Measurements from ENCODE around the gene CCDC60. TPM values are rescaled to one million over a fixed set of nuclear protein-coding genes. Genes with fewer than 3 reads are reported as not detected.
"Not testable (repeated sequence)": the region's sequence is repeated elsewhere in the genome, so short reads cannot be mapped to it uniquely, and the experiment has no call there.

Gene CCDC60
- total RNA-seq, 1 experiment from 2014 or later, result not detected

DNA sequence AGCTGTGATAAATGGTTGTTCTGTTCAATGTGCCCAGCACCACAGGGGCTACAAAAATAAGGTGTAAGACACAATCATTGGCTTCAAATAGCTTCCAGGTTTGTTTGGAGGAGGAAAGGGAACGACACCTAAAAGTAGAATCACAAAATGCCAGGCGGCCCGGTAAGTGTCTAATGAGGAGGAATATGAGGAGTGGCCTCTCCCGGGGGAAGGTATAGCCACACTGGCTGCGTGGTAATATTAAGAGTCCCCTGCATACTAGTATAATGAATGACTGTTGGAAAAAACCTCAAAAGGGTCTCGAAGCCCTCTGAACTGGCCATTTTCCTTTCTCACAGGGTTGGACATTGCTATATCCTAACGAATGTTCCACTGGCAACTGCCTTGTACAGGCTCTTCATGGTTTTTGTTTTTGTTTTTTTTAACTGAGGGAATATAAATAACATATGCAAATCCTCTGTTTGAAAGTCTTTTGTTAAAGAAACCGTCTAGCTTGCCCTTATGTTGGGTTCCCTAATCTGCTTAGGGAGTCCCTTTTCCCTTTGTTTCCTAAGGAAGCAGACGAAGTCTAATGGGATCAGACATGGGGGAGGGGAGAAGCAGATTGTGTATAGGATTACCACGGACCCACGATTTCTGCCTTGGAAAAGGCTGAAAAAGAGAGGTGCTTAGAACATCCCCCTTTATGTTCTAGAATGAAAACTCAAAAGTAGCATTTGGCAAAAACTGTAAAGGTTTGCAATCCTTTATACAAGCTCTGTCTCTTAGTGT is 4.2 kb downstream of the CCDC60 start:
- no peak for DNase-seq (ENCODE audit: low spot score)

DNA sequence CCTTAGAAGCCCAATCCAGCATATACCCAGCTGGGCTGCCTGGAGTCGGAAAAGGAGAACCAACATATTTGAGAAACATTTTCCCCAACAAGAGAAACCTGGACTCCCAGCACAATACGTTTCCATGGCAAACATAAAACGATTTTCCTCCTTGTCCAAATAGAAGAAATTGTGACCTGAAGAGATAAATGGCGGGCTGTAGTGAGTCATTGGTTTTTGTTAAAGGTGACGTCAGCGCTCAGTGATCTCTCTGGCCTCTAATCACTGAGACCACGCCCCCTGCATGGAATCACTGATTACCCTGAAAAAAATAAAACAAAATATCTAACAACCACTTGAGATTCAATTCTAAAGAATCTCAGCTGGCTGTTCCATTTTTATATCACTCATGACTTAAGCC is 6.0 kb downstream of the CCDC60 start:
- no peak for DNase-seq (ENCODE audit: low spot score)

DNA sequence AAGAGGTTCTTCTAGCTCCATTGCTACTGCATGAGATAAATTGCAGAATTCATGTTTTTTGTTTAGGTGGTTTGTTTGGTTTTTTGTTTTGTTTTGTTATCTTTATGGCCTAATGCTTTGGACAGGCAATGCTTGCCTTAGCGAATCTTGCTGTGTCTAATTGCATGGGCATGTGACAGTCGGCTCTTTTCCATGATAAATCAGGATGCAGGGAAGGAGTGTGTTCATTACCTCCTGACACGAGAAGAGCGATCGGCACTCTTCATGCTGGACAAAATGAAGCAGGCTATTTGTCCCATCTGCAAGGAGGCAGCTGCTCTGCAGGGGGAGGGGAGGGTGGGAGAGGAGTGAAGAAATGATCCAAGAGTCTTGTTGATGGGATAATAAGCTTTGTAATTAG is 6.5 kb downstream of the CCDC60 start:
- no peak for DNase-seq (ENCODE audit: low spot score)

DNA sequence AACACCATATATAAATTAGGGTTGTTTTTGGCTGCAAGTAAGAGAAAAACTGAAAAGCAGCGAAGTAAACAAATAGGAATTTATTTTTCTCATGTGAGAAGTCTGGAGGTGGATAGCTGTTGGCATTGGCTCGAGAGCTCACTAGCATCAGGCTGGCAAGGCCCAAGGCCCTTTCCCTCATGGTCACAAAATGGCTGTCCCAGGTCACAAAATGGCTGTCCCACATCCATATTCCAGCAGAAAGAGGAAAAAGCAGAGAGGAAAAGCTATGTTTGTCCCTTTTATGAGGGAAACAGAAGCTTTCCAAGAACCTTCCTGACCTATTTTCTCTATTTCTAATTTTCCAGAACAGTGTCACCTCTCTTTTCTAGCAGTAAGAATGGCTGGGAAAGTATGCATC is 7.5 kb downstream of the CCDC60 start:
- no peak for DNase-seq (ENCODE audit: low spot score)

DNA sequence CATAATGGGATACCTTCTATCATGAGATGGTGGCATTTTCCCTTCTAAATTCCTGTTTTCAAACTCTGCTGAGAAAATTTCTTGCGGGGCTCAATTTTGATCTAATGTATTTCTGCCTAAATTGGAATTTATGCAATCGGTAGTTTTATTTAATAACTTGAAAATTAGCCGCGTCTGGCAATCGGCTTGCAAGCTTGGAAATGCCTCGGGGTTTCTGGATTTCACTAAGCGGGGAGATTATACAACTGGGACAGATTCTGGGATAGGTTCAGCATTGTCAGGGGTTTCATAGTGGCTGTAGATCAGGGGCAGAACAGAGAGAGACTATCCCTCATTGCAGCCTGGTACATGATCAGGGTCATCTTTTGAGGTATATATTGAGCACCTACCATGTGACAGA is 8.6 kb downstream of the CCDC60 start:
- DNase-seq (ENCODE audit: low spot score), result no peak

DNA sequence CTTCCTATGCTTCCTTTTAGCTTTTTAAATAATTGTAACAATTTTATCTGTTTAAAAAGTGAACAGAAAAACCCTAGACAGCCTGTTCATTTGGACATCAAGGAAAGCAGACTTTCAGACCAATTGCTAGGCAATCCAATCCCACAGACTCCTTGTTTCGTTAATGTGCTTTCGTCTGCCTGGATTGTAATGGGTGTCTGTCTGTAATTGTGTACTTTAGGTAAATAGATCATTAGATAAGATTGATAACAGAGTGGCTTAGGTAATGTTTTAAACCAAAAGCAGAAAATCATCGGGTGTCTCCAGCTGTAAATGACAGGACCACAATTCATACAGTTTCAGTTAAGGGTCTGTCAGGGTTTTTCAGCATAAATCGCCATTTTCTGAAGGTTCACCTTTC is 19.6 kb downstream of the CCDC60 start:
- no peak for DNase-seq (ENCODE audit: low spot score)

DNA sequence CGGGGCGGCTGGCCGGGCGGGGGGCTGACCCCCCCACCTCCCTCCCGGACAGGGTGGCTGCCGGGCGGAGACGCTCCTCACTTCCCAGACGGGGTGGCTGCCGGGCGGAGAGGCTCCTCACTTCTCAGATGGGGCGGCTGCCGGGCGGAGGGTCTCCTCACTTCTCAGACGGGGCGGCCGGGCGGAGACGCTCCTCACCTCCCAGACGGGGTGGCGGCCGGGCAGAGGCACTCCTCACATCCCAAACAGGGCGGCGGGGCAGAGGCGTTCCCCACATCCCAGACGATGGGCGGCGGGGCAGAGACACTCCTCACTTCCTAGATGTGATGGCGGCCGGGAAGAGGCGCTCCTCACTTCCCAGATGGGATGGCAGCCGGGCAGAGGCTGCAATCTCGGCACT is 25.8 kb downstream of the CCDC60 start:
- not testable (repeated sequence) for DNase-seq (ENCODE audit: low spot score)

DNA sequence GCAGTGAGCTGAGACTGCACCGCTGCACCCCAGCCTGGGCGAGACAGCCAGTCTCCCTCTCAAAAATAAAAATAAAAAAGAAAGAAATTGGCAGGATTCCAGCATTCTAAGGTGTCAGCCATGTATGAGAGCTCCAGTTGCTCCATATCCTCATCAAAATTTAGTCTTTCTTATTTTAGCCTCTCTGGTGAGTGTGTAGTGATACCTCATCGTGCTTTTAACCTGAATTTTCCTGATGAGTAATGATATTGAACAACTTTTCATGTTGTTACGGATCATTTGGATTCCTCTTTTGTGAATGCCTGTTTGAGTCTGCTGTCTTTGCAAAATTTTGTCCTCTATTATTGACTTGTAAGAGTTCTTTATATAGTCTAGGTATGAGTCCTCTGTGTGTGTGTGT is 28.5 kb downstream of the CCDC60 start:
- no peak for DNase-seq (ENCODE audit: low spot score)

DNA sequence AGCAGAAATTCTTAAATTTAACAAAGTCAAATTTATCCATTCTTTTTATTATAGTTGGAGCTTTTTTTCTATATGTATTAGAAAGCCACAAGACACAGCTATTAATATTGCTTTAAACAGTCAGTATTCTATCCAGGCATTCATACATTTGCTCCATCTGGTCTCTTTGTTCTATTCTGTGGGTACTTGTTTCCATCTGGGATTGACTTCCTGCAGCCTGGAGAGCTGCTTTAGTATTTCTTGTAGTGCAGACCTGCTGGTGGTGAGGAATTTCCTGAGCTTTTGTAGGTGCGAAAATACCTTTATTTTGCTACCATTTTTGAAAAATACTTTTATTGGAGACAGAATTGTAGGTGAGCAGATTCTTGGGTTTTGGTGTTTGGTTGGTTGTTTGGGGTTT is 29.0 kb downstream of the CCDC60 start:
- DNase-seq (ENCODE audit: low spot score), result no peak

DNA sequence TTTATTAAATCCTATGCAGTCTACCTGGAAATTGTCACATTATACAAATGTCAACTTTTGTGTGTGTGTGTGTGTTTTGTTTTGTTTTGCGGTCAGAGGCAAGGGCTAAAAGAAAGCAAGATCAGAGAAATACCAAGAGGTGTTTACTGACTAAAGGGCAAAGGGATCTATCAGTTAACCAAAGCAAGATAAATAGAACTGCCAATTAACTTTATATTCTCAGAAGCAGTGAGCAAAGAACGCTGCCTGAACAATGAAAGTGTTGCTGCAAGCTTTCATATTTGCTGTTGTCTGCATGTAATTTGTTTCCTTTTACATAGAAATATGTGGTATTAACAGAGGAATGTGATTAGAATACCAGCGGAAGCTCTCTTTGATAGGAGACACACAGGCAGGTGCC is 30.9 kb downstream of the CCDC60 start:
- no peak for DNase-seq (ENCODE audit: low spot score)

DNA sequence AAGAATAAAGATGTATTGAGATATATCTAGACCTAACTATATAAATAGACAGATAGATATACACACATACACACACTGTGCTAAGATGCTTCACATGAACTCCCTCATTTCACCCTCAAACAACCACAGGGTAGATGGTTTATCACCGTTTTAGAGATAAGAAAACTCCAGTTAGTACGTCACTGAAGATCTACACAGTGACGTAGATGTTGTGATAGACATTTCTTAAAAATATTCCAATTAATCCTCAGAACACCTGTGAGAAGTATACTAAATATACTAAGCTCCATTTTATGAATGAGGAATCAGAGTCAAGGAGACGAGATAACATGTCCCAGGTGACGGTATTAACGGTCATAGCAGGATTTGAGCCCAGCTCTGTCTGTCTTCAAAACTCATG is 31.5 kb downstream of the CCDC60 start:
- no peak for DNase-seq (ENCODE audit: low spot score)

DNA sequence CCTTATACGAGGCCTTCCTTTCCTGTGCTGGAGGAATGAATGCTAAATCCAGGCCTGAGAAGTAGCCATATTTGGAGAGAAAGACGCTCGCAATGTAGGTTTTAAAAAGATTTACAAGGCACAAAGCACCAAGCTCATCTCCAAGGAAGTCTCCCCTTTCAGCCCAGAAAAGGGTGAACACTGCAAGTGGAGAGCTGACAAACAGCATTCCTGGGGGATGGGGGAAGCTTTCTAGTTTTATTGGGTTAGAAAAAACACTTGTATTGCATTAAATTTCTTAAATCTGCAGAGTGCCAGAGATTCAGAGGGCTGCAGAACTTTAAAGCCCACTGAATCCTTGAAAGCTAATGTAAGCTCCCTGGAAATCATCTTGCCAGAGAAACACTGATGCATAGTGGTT is 34.6 kb downstream of the CCDC60 start:
- DNase-seq (ENCODE audit: low spot score), result no peak

DNA sequence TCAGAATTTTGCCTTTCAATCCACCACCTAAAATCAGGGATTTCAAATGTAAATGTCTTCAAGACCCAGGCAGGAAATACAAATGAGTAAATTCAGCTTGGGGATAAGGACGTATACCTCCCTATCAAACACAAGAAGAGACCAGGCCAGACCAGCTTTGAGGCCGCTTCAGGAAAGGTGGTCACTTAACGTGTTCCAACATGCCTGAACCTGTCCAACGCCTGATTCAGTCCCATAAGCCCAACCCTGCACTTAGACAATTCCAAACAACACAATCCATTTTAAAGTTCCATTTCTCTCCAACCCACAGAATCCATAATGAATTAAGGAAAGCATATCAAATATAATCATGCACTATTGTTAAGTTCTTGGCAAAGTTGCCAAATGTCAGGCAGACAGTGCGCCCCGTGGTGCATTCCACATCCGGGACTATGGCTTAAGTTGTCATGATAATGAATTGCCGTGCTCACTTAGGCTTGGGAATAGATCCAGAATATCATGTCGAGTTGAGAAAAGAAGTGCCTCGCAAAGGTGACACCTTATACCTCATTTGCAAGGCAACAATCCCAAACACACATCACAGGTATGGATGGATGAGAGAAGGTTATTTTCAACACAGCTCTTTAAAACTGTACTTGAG is 35.5 kb downstream of the CCDC60 start:
- peak; percentile 5 for DNase-seq (ENCODE audit: low spot score)

DNA sequence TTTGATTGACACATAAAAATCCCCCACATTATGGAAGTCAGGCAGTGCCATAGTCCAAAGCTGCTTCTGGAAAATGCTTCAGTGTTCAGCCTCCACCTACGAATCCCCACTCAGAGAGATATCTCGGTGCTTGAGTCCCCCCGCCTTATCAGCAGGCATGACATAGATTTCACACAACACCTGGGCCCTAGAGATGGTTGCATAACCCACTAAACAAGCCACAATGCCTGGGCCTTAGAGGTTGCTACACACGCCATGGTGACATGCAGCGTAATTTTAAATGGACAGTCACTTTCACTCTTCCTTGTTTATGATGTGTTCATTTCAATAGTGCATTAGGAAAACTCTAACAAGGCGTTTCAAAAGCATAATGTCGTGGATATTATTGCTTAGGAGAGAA is 38.0 kb downstream of the CCDC60 start:
- no peak for DNase-seq (ENCODE audit: low spot score)

DNA sequence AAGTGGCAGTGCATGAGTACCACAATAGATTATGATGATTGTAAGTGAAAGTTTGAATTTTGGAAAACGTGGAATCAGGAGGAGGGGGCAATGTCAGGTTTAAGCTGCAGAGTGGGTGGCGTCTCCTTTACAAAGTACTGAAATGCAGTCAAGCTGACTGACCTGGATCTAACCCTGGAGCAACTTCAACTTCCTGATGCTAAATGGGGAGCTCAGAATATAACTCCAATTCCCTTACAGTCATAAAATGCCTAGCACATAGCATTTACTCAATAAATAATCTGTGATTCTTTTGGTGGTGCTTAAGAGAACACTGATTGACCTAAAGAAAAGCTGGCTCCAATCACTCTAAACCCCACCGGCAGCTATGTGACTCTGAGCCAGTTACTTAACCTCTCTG is 38.5 kb downstream of the CCDC60 start:
- DNase-seq (ENCODE audit: low spot score), result no peak

DNA sequence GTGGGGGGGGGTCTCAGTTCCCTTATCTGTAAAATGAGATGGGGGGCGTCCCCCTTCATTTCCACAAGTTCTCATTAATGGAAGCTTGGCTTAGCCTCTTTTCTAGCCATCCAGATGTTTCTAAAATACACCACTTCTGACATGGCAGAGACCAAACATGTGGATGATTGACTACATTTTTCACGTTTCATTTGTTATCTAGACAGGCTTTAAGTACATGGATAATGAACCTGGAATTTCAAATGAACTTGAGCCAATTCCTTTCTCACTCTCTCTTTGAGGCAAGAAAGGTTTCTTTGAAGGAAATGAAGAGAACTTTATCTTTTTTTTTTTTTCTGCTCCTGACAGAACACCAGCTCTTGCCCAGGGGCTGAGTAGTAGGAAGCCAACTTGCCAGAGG is 39.1 kb downstream of the CCDC60 start:
- no peak for DNase-seq (ENCODE audit: low spot score)

DNA sequence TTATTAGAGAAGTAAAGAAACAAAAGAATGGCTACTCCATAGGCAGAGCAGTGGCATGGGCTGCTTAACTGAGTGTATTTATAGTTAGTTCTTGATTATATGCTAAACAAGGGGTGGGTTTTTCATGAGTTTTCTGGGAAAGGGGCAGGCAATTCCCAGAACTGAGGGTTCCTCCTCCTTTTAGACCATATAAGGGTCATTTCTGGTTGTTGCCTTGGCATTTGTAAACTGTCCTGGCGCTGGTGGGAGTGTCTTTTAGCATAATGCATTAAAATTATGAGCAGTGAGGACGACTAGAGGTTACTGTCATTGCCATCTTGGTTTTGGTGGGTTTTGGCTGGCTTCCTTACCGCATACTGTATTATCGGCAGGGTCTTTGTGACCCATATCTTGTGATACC is 40.1 kb downstream of the CCDC60 start:
- DNase-seq (ENCODE audit: low spot score), result no peak

DNA sequence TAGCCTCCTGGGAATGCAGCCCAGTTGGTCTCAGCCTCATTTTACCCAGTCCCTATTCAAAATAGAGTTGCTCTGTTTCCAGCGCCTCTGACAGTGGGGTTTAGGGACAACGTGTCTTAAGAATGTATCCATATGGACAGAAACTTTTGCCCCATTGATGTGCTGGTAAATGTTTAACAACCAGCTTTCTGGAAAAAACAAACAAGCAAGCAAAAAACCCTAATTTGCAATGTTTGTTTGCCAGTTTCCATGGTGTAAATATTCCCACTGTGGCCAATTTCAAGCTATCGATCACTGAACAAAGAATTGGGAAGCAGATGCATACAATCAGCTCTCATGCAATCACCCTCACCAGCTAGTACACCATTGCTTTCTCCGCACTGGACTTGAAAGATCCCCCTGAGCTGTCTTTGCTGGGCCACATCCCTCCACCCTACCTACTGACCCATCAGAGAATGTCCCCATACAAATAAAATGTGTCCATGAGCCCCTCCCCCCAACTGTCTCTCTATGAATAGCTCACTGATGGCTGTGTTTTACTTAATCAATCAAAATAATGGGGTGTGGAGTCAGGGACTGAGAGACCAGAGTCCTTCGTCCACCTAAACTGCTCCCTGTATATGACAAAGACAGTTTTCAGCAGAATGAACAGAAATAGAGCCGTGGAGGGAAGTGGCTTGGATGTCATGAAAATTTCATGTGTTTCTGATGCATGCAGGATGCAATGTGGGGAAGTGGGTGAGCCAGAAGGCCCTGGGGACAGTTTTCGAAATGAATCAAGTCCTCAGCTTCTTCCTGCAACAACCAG is 40.8 kb downstream of the CCDC60 start:
- no peak for DNase-seq (ENCODE audit: low spot score)

DNA sequence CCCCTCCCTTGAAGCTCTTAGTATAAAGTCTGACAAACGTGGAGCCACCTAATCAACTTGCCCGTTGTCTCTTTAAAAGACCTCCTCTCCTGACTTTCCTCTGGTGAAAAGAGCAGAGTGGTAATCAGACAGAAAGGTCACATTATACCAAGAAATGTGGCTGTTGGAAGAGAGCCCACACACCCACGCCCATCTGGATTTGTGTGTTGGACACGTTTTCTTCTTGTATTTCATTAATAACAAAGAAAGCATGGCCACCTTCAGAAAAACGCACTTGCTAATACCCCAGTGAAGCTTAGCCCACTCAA is 41.3 kb downstream of the CCDC60 start:
- DNase-seq (ENCODE audit: low spot score), result no peak

DNA sequence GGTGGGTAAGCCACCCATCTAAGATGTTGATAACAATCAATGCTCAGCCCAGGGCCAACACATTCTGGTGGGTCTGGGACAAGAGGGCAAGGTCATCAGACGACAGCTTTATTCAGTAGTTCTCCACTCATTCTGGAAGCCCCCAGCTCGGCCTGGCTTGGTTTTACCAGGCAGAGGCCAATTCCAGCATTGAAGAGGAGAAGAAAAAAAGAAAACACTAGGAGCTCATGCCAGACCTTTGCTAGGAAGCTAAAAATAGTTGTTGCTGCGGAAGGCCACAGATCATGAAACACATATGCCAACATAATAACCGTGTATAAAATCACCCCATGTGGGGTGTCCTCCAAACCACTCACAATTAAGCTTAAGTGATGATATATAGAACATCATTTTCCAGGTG is 44.4 kb downstream of the CCDC60 start:
- DNase-seq (ENCODE audit: low spot score), result no peak

DNA sequence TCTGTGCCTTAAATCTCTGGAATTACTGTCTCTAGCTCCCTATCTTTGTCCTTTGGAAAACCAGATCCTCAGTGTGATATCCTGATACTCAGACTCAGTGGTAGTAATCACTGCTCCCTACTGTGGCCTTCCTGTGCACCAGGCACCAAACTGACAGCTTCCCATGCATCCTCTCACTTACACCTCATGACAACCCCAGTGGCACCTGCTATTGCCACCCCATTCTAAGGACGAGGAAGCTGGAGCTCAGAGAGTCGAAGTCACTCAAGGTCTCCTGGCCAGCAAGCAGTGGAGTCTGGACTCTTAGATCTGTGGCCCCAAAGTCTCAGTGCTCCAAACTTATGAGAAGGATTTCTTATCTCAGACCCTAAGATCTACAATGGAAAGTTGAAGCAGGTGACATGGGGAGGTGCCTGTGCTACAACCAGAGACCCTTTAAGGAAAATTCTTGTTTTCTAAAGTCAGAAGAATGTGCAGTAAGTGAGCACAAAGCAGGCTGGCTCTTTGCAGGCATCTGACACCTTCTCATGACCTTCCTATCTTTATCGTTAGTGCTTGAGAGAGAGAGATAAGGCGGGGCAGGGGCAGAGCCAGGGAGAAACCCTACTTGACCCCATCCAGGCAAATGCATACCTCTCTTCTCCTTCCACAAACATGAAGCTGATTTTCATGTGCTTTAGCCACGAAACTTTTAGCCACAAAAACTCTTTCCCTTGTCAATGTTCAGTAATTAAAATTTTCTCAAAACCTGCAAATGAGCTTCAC is 47.1 kb downstream of the CCDC60 start:
- no peak for DNase-seq (ENCODE audit: low spot score)

DNA sequence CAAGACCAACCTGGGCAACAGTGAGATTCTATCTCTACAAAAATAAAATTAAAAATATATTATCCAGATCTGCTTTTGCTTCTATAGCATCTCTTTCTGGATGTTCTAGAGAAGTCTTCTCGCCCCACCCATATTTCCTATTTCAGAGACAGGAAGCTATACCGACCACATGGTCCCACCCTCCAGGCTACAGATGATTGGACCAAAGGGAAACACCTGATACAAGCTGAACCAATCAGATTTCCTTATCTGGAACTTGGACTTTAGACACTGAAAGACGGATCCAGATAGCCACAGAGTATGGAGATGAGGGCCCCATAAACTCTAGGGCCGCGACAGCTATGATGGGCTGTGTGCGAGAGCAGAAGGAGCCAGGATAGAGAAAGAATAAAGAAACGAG is 48.7 kb downstream of the CCDC60 start:
- no peak for DNase-seq (ENCODE audit: low spot score)

All from A172 (cell line).